Testis (tissue), 3 donors: ENCODE data around the gene POU6F2. TPM values are rescaled to one million over a fixed set of nuclear protein-coding genes. Genes with fewer than 3 reads are reported as not detected.

ENCODE experiments used
- DNase-seq: peaks from one replicate; pipeline ENCODE4 v3.0.0-alpha.2; 2019
- H3K27ac ChIP-seq, 2 donors: fragments of 200-600 bp; sonication (generic); one replicate each; pipeline ENCODE4 v1.5.1; 2019
- H3K27me3 ChIP-seq: fragments of 200-600 bp; sonication (generic); one replicate; pipeline ENCODE4 v1.5.1; 2019
- H3K36me3 ChIP-seq: fragments of 200-600 bp; sonication (generic); one replicate; pipeline ENCODE4 v1.5.1; 2017; ENCODE audit warnings: low read depth; ENCODE audit errors: missing control alignments
- H3K4me1 ChIP-seq: fragments of 200-600 bp; sonication (generic); one replicate; pipeline ENCODE4 v1.5.1; 2019
- H3K4me3 ChIP-seq, 2 donors: fragments of 200-600 bp; sonication (generic); one replicate each; pipeline ENCODE4 v1.5.1; 2017 to 2019
- H3K9me3 ChIP-seq: fragments of 200-600 bp; sonication (generic); one replicate; pipeline ENCODE4 v1.5.1; 2017
- CTCF ChIP-seq, 3 experiments: fragments of 450-650 bp in 2 of 3; fragments of 200-600 bp in 1 of 3; sonication (generic) in 1 of 3; IDR thresholded peaks; one replicate each; pipeline ENCODE4 v1.5.1; 2016 to 2019; ENCODE audit warnings: antibody characterized with exemption in 3 of 3, mild to moderate bottlenecking in 2 of 3, moderate library complexity in 1 of 3
- POLR2A ChIP-seq: fragments of 450-650 bp; IDR thresholded peaks from one replicate; pipeline ENCODE4 v1.6.1; 2017; ENCODE audit warnings: antibody characterized with exemption, mild to moderate bottlenecking, moderate library complexity
- WGBS, 2 donors: methylation state at CpG; one replicate each; pipeline ENCODE4 v1.1.5; 2018; 5-methylcytosine and 5-hydroxymethylcytosine counted together
- intact Hi-C: fragments of 100-400 bp; cut with DNase I; formaldehyde crosslinking; loops from one replicate; pipeline ENCODE4 v1.15.1; 2023; ENCODE audit warnings: low total_unique reads
- polyA plus RNA-seq: library from polyadenylated mRNA; stranded (reverse); fragments of 350-450 nt; fragmentation: Illumina TruSeq; extraction: RNeasy Lipid Tissue Mini Kit (QIAGEN cat#74804); gene quantifications from one replicate; pipeline ENCODE4 v1.2.3, GENCODE V29; 2014; ENCODE audit warnings: low read depth, low replicate concordance; ENCODE audit not compliant: insufficient read depth
- total RNA-seq, 2 donors: library from RNA; depleted of rRNA; stranded (reverse); fragments of >200 nt; gene quantifications; one replicate each; pipeline ENCODE4 v1.2.3, GENCODE V29; 2016

POU6F2 gene
- total and polyA plus RNA-seq, 3 donors from 2014 or later, result 1.3 to 3.4 (median 1.7) TPM

DNA sequence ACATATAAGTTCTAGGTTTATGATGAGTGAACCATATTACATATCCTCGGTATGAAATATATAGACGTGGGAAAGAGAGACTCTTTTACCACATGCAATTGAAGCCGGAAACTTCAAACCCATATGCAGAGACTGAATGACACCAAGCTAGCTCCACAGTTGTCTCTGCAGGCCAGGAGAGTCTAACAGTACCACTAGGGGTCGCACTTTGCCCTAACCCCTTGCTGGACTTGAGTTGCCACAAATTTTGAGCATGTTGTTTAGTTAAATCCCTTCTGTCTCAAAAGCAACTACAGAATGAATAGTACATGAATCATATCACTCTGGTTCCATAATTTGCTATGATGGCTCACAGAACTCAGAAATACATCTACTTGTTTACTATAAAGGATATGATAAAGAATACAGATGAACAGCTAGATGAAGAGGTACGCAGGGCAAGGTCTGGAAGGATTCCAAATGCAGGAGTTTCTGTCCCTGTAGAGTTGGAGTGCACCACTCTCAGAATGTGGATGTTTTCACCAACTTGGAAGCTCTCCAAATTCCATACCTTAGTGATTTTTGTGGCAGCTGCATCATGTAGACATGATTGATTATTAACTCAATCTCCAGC, 476.1 kb downstream of the POU6F2 start:
- TF ChIP-seq POLR2A (no peak), CTCF (IDR thresholded peaks at IDR 0.05) (peak in 2 of 3 experiments; percentile 20 to 53)
- peak; percentile 71 for DNase-seq
- H3K4me1 ChIP-seq, result no peaks in the 10 kb centered on the region
- no peaks in the 10 kb centered on the region for H3K27me3 ChIP-seq
- no peak overlapping the region for H3K27ac ChIP-seq
- H3K9me3 ChIP-seq, result no peaks in the 10 kb centered on the region
- H3K4me3 ChIP-seq, result no peak overlapping the region
- H3K36me3 ChIP-seq, result no peaks in the 10 kb centered on the region
- 51 to 57% methylated on average over 5 of the region's 5 CpGs for WGBS, 2 donors
- intact Hi-C loops, result no loop called here

GRCh38 chr7:39458061-39458745, 480.5 kb downstream of the POU6F2 start:
- peak overlapping the region in 1 of 2 donors; percentile 10 for H3K4me3 ChIP-seq
- no peaks in the 10 kb centered on the region for H3K27me3 ChIP-seq
- WGBS, 2 donors, result 37 to 57% methylated on average over 15 of the region's 15 CpGs
- no peak overlapping the region for H3K27ac ChIP-seq
- H3K4me1 ChIP-seq, result no peaks in the 10 kb centered on the region
- intact Hi-C loops, result no loop called here
- H3K36me3 ChIP-seq, result no peaks in the 10 kb centered on the region
- no peak for TF ChIP-seq CTCF (IDR thresholded peaks at IDR 0.05)
- TF ChIP-seq POLR2A, result no peak
- no peaks in the 10 kb centered on the region for H3K9me3 ChIP-seq
- DNase-seq, result peak; percentile 40

DNA sequence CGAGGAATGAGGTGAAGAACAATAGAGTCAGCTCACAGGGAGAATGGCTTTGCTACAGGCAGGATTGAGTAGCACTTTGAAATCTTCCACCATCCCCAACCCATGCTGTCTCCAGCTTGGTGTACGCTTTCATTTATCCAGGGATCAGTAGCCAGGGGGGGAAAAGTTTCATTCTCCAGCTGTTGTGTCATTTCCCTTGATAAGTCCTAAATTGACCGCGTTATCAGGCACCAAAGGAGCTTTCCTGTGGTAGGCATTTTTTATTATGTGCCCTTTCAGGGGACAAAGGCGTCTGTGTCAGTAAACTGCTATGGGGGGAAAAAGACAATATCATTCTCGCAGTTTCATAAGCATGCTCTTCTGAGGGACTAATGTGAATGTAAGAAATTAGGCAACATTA, 481.9 kb downstream of the POU6F2 start:
- H3K4me1 ChIP-seq, result no peaks in the 10 kb centered on the region
- H3K9me3 ChIP-seq, result no peaks in the 10 kb centered on the region
- no peaks in the 10 kb centered on the region for H3K36me3 ChIP-seq
- H3K27me3 ChIP-seq, result no peaks in the 10 kb centered on the region
- no peak overlapping the region for H3K4me3 ChIP-seq
- TF ChIP-seq CTCF (IDR thresholded peaks at IDR 0.05) (no peak), POLR2A (no peak)
- intact Hi-C loops, result no loop called here
- 65 to 69% methylated on average over 6 of the region's 6 CpGs for WGBS, 2 donors
- no peak overlapping the region for H3K27ac ChIP-seq
- no peak for DNase-seq

- Histone ChIP-seq H3K36me3 (no peaks in the 10 kb centered on the region), H3K27ac (no peak overlapping the region), H3K27me3 (no peaks in the 10 kb centered on the region), H3K4me1 (no peaks in the 10 kb centered on the region), H3K9me3 (no peaks in the 10 kb centered on the region), H3K4me3 (no peak overlapping the region)
- no peak for TF ChIP-seq POLR2A
- TF ChIP-seq CTCF (IDR thresholded peaks at IDR 0.05), result no peak
- no peak for DNase-seq
- 86 to 88% methylated on average over 17 to 20 of the region's 20 CpGs for WGBS, 2 donors
- intact Hi-C loops, result no loop called here
Observed at GRCh38 chr7:39460486-39460885, 482.8 kb downstream of the POU6F2 start.
